PC-3 (cell line): ENCODE data around the gene MORN5. TPM values are rescaled to one million over a fixed set of nuclear protein-coding genes. Genes with fewer than 3 reads are reported as not detected.

ENCODE experiments used
- ATAC-seq: fragments of 200-7000 bp; cut with Tn5 transposase; 2 replicates; pipeline ENCODE4 v1.9.1; 2020; ENCODE audit warnings: mild to moderate bottlenecking, moderate library complexity
- BruUV-seq: library from RNA; stranded (reverse); fragments of 400-500 nt; replicated peaks from 2 replicates; lab custom pipeline; 2021; lab: Mats Ljungman, UMichigan
- CTCF ChIA-PET: fragments of 300-600 bp; sonication (Branson Sonifier 250); formaldehyde crosslinking; loops from one replicate; lab custom pipeline; 2022; ENCODE audit warnings: antibody characterized with exemption; lab: Charles Lee
- POLR2A ChIA-PET: fragments of 300-600 bp; sonication (Branson Sonifier 250); formaldehyde crosslinking; loops from one replicate; lab custom pipeline; 2022; ENCODE audit warnings: antibody characterized with exemption; ENCODE audit not compliant: unreplicated experiment; lab: Charles Lee
- DNase-seq: peaks from one replicate; pipeline ENCODE4 v3.0.0-alpha.2; 2015
- H2AFZ ChIP-seq: fragments of 300-600 bp; sonication (generic); 2 replicates; pipeline ENCODE4 v1.6.0; 2016; ENCODE audit warnings: antibody characterized with exemption, low read length
- H3F3A ChIP-seq: fragments of 300-600 bp; sonication (generic); one replicate; pipeline ENCODE4 v1.6.0; 2017; ENCODE audit warnings: antibody characterized with exemption, low read length, control low read depth, mild to moderate bottlenecking; ENCODE audit not compliant: unreplicated experiment
- H3K27ac ChIP-seq: fragments of 300-600 bp; sonication (generic); 2 replicates; pipeline ENCODE4 v1.5.1; 2016; ENCODE audit warnings: mild to moderate bottlenecking, low read length
- H3K27me3 ChIP-seq: fragments of 300-600 bp; sonication (generic); 2 replicates; pipeline ENCODE4 v1.6.1; 2016; ENCODE audit warnings: low read length, mixed read lengths
- H3K36me3 ChIP-seq: fragments of 300-600 bp; sonication (generic); 2 replicates; pipeline ENCODE4 v1.6.1; 2016; ENCODE audit warnings: low read depth, mixed run types, low read length, mixed read lengths
- H3K4me1 ChIP-seq: fragments of 300-600 bp; sonication (generic); 2 replicates; pipeline ENCODE4 v1.5.1; 2016; ENCODE audit warnings: low read length; ENCODE audit not compliant: insufficient read depth
- H3K4me2 ChIP-seq: fragments of 300-600 bp; sonication (generic); 2 replicates; pipeline ENCODE4 v1.6.0; 2016; ENCODE audit warnings: low read length
- H3K4me3 ChIP-seq: fragments of 300-600 bp; sonication (generic); 2 replicates; pipeline ENCODE4 v1.5.1; 2016; ENCODE audit warnings: mild to moderate bottlenecking, low read length, mixed read lengths
- H3K79me2 ChIP-seq: fragments of 300-600 bp; sonication (generic); 2 replicates; pipeline ENCODE4 v1.6.1; 2017; ENCODE audit warnings: low read length, mixed read lengths
- H3K9ac ChIP-seq: fragments of 300-600 bp; sonication (generic); 2 replicates; pipeline ENCODE4 v1.6.0; 2016; ENCODE audit warnings: mild to moderate bottlenecking, low read length
- H3K9me2 ChIP-seq: fragments of 300-600 bp; sonication (generic); replicated peaks from 2 replicates; pipeline ENCODE4 v1.6.1; 2016; ENCODE audit warnings: mixed run types, low read length, mixed read lengths
- H3K9me3 ChIP-seq: fragments of 300-600 bp; sonication (generic); 2 replicates; pipeline ENCODE4 v1.6.1; 2016; ENCODE audit warnings: low read length, mixed read lengths
- H4K20me1 ChIP-seq: fragments of 300-600 bp; sonication (generic); 2 replicates; pipeline ENCODE4 v1.6.1; 2016; ENCODE audit warnings: low read length, mixed read lengths
- CTCF ChIP-seq: fragments of 300-600 bp; sonication (generic); conservative IDR thresholded peaks from 2 replicates; pipeline ENCODE4 v1.5.1; 2017; ENCODE audit warnings: antibody characterized with exemption, low read depth, mild to moderate bottlenecking, low read length
- EZH2 ChIP-seq: fragments of 300-600 bp; sonication (generic); IDR thresholded peaks from one replicate; pipeline ENCODE4 v1.6.1; 2017; ENCODE audit warnings: antibody characterized with exemption, mild to moderate bottlenecking, low read length; ENCODE audit not compliant: unreplicated experiment
- EZH2phosphoT487 ChIP-seq: fragments of 300-600 bp; sonication (generic); IDR thresholded peaks from 2 replicates; pipeline ENCODE4 v1.6.1; 2018; ENCODE audit warnings: mild to moderate bottlenecking, antibody characterized with exemption, low read length, borderline replicate concordance
- intact Hi-C: fragments of 100-400 bp; cut with micrococcal nuclease; formaldehyde crosslinking; loops from 2 replicates; pipeline ENCODE4 v1.9.0; 2023
- total RNA-seq: library from RNA; depleted of rRNA; stranded (reverse); fragments of >200 nt; gene quantifications from 2 replicates; pipeline ENCODE4 v1.2.3, GENCODE V29; 2014

The MORN5 gene
- total RNA-seq, 1 experiment from 2014 or later: not detected

- Histone ChIP-seq H3K4me1 (no peaks in the 10 kb centered on the region), H3K36me3 (no peaks in the 10 kb centered on the region), H3K4me3 (no peak overlapping the region), H4K20me1 (no peaks in the 10 kb centered on the region), H3K79me2 (no peaks in the 10 kb centered on the region), H3F3A (no peaks in the 10 kb centered on the region), H3K9me2 (no peaks in the 10 kb centered on the region), H3K27me3 (no peaks in the 10 kb centered on the region), H2AFZ (no peak overlapping the region), H3K9me3 (no peaks in the 10 kb centered on the region), H3K27ac (no peak overlapping the region), H3K4me2 (no peak overlapping the region), H3K9ac (no peak overlapping the region)
- ChIA-PET CTCF (no interaction called here), POLR2A (no interaction called here)
- DNase-seq (no peak), ATAC-seq (0 out of 2 replicates have a peak, but pooled peaks have one; percentile 22)
- TF ChIP-seq CTCF: no peak
- TF ChIP-seq EZH2: no peak
- TF ChIP-seq EZH2phosphoT487: no peak
- intact Hi-C loops: no loop called here
- BruUV-seq: no TSS peak
Observed at GRCh38 chr9:122200960-122201595, 41.4 kb downstream of the MORN5 start.

GRCh38 chr9:122201641-122202040 lies 41.9 kb downstream of the MORN5 start:
- Histone ChIP-seq H3F3A (no peaks in the 10 kb centered on the region), H3K79me2 (no peaks in the 10 kb centered on the region), H3K9ac (no peak overlapping the region), H3K9me2 (no peaks in the 10 kb centered on the region), H3K4me3 (no peak overlapping the region), H3K27me3 (no peaks in the 10 kb centered on the region), H2AFZ (no peak overlapping the region), H3K27ac (no peak overlapping the region), H4K20me1 (no peaks in the 10 kb centered on the region), H3K9me3 (no peaks in the 10 kb centered on the region), H3K4me1 (no peaks in the 10 kb centered on the region), H3K36me3 (no peaks in the 10 kb centered on the region), H3K4me2 (no peak overlapping the region)
- intact Hi-C loops: no loop called here
- ATAC-seq (no peak), DNase-seq (no peak)
- ChIA-PET CTCF (no interaction called here), POLR2A (no interaction called here)
- no peak for TF ChIP-seq EZH2phosphoT487
- no peak for TF ChIP-seq CTCF
- TF ChIP-seq EZH2: no peak
- BruUV-seq: no TSS peak

GRCh38 chr9:122202111-122202510 lies 42.4 kb downstream of the MORN5 start:
- no peaks in the 10 kb centered on the region for H3K4me1 ChIP-seq
- ATAC-seq: no peak
- TF ChIP-seq EZH2phosphoT487: no peak
- no peak for TF ChIP-seq EZH2
- TF ChIP-seq CTCF: no peak
- H3K79me2 ChIP-seq: no peaks in the 10 kb centered on the region
- intact Hi-C loops: no loop called here
- H3K4me2 ChIP-seq: no peak overlapping the region
- CTCF ChIA-PET: no interaction called here
- no peaks in the 10 kb centered on the region for H3K27me3 ChIP-seq
- DNase-seq: no peak
- no peaks in the 10 kb centered on the region for H3F3A ChIP-seq
- H4K20me1 ChIP-seq: no peaks in the 10 kb centered on the region
- H3K9ac ChIP-seq: no peak overlapping the region
- H3K36me3 ChIP-seq: no peaks in the 10 kb centered on the region
- H3K9me3 ChIP-seq: no peaks in the 10 kb centered on the region
- H2AFZ ChIP-seq: no peak overlapping the region
- no peak overlapping the region for H3K4me3 ChIP-seq
- no peak overlapping the region for H3K27ac ChIP-seq
- no TSS peak for BruUV-seq
- POLR2A ChIA-PET: no interaction called here
- H3K9me2 ChIP-seq: no peaks in the 10 kb centered on the region
